Stimulated activated CD4-positive, alpha-beta T cell treated with anti-CD3 and anti-CD28 coated beads, Interleukin-12 subunit alpha, Interleukin-12 subunit beta, amount 100 ng/mL, for 48 hours (primary cell): ENCODE data around the gene PREPL.
"Not testable (repeated sequence)": the region's sequence is repeated elsewhere in the genome, so short reads cannot be mapped to it uniquely, and the experiment has no call there.

Experiments used
- DNase-seq, 3 donors: peaks; one replicate each; pipeline ENCODE4 v3.0.0-alpha.2; 2020; ENCODE audit warnings: low read depth in 2 of 3, low spot score in 1 of 3

Gene PREPL

DNA sequence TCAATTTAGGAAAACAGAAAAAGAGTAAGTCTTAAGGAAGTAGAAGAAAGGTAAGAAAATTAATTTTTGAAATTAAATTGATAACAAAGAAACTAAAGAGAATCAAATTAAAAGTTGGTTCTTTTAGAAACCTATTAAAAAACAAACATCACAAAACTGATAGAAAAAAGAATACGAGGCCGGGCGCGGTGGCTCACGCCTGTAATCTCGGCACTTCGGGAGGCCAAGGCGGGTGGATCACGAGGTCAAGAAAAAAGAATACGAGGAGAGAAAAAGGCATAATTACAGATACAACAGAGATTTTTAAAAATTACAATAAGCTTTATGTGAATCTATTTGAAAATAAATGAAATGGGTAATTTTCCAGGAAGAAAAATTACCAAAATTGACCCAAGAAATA lies 11.8 kb downstream of the PREPL start:
- DNase-seq, result no peak

DNA sequence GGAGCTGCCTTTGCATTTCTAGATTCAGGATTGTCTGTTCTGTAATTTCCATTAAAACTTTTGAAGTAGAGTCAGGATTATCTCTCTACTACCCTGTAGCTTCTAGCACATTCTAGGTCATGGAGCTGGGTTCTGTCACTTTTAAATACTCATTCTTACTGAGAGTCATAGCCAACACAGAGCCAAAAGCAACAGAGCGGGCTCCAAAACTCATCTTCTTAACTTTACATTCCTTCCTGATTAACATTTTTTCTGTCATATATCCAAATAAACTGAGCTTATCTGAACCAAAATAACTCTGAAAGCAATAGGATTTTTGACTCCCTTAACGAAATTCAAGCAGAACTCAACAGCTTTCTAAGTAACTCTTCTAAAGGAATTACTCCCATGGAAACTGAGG lies 12.9 kb downstream of the PREPL start:
- no peak for DNase-seq

DNA sequence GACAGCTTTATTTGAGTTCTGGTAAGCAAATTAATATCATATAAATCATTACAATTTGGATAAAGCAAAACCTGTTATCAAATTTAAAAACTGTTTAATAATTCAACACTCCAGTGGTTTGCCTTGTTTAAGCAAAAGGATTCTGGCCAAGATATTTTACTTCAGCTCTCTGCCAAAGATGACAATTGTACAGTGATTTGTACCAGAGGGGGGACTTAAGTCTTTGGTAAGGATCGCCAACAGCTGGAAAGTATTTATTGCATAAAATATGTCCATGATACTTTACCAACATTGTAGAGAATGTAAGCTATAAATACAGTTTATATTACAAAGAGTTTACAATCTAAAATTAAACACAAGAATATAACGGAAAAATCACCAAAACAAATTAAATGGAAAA lies 13.8 kb downstream of the PREPL start:
- DNase-seq, result no peak

DNA sequence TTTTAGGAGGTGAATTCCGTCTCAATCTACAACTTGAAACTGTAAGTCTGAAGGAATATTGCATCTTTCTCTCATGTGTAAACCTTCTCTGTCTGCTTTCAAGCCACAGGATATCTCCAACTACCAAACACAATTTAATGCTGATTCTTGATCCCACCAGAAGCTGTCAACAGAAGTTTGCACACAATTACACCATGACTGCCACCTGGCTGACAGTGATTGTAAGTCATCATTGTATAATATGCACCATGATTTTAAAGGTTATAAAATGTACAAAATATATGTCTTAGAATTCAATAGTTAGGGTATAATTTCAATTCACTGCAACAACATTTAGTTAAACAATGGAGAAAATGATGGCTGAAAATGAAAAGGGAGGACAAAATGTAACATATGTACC lies 18.4 kb downstream of the PREPL start:
- DNase-seq, result no peak

DNA sequence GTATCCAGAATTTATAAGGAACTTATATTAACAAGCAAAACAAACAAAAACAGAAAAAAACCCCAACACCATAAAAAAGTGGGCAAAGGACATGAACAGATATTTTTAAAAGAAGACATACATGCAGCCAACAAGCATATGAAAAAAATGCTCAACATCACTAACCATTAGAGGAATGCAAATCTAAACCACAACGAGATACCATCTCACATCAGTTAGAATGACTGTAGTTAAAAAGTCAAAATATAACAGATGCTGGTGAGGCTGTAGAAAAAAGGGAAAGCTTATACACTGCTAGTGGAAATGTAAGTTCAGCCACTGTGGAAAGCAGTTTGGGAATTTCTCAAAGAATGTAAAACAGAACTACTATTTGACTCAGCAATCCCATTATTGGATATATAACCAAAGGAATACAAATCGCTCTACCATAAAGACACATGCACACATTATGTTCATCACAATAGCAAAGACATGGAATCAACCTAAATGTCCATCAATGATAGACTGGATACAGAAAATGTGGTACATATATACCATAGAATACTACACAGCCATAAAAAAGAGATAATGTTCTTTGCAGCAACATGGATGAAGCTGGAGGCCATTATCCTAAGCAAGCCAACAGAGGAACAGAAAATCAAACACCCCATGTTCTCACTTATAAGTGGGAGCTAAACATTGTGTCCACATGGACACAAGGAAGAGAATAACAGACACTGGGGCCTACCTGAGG lies 25.3 kb downstream of the PREPL start:
- DNase-seq, result no peak

DNA sequence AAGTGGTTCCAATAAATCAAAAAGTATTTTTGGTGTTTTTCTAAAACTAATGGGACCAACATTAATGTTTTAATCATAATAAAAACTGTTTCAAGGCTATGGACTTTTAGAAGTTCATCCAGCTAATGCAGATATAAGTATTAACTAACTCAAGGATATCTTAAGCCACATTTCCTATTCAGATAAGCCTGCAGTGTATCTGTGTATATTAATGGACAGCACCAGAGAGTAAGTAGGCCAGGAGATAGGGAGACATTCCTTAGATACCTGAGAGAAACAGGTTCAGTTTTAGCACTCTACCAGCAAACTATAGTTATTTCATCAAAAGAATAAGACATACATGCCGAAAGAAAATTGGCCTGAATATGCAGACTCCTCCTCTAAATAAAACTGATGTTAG lies 27.3 kb downstream of the PREPL start:
- no peak for DNase-seq

DNA sequence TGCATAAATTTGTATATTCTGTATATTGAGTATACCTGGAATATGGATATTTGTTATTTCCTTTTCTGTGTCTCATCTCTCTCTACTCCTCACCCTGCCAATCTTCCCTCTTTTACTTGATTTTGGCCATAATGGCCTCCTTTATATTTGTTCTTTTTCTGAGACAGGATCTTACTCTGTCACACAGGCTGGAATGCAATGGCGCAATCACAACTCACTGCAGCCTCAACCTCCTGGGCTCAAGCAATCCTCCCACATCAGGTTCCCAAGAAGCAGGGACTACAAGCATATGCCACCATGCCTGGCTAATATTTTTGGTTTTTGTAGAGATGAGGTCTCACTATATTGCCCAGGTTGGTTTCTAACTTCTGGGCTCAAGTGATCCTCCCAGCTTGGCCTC lies 30.5 kb downstream of the PREPL start:
- no peak for DNase-seq

DNA sequence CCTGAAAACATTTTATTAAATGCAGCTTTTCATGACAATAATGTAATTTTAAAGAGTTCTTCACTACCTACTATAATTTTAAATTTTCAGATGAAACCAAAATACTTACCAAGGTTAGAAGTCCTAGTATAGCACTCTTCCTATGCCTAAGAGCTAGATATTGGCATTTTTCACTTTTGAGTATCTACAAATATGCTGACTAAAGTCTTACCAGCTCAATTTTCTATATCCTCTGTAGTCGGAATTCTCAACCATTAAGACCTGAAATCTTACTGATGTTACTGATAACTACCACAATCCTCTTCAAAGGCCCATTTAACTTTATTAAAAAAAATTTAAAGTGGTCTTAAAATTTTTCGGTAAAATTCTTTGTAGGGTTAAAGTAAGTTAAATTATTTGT lies 32.0 kb downstream of the PREPL start:
- no peak for DNase-seq

DNA sequence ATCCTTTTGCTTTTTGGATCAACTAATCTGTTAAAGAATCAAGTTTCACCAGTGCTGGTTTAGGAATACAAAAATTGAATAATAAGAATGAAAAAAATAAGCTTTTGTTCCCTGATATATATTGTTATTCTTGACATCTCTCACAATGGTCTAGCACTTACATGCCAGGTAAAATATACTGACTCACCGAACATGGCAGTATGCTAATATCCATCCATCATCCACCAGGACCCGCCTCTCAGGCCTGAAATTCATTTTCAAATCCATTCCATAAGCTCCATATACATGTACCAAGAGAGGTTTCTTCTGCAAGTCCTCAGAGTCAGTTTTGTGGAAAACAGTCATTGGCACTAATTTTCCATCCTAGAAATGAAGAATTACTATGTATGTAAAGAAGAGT lies 32.5 kb downstream of the PREPL start:
- no peak for DNase-seq

DNA sequence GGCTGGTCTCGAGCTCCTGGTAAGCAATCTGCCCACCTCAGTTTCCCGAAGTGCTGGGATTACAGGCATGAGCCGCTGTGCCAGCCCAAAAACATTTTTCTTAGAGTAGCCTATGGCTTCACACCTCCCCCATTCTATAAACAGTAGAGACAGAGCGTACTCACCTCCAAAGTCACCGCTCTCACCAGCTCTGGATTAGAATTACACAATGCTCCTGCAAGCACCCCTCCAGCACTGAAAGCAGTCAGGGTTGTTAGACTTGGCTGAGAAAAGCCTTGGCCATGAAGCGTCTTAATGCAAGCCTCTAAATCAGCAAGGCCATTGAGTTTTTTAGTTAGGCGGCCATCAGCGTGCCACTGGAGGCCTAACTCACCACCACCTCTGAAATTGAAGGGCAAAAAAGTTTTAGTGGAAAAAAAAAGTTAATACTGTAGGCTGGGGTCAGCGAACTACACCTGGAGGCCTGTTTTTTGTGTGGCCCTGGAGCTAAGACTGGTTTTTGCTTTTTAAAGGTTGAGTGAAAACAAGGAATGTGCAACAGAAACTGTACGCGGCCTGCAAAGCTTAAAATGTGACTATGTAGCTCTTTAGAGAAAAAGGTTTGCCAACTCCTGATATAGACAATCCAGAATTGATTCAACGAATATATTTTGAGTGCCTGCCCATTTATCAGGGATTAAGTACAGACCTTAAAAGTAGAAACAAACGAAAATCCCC lies 34.6 kb downstream of the PREPL start:
- DNase-seq, result no peak

DNA sequence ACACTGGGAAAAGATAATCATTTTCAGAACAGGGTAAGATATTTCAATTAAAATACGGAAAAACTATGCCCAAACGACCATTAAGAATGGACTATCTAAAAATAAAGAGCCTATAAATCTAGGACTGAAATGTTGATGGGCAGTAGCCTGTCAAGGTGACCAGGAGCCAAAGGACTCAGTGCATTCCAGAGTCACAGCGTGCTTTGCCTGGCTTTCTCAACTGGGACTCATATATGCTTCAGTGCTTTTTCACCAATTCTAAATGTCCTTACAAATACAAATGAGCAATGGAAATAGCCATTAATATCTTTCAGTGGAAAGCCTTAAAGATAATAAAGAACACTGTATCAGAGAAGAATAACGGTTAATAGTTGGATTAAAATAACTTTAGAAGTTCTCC lies 35.4 kb downstream of the PREPL start:
- no peak for DNase-seq

DNA sequence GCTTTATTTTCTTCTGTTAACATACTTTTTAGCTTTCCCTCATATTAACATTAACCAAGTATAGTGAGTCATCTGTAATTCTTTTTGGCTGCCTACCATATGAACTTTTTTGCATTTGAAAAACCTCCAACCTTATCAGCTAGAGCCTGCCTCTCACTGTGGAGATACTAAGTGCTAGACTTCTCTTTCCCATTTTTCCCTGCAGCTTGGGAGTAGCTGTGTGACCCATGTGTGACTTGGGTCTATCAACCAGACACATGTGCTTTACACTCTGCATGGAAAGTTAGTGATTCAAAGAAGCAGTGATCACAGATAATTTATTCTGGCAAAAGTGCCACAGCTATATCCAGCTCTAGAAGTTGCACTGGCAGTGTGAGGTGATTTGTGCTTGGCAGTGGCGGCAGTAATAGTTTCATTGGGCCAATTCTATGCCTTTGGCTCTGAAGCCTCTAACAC lies 36.3 kb downstream of the PREPL start:
- no peak for DNase-seq

DNA sequence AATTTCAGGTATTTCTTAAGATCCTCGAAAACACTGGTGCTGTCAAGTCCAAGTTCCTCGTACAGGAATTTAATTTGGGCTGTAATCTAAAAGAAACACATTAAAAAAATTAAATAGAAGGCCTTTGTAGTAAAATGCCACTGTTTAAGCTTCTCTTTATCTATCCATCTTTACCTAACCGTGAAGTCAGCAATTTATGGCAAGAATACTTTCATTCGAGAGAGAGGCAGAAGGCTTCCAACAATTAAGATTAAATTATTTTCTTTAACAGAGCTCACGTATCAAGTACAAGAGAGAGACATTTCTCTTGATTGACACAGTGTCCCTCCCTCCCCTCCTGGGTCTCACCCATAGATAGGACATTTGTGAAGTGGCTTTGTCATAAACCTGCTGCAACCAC lies 39.9 kb downstream of the PREPL start:
- no peak for DNase-seq

DNA sequence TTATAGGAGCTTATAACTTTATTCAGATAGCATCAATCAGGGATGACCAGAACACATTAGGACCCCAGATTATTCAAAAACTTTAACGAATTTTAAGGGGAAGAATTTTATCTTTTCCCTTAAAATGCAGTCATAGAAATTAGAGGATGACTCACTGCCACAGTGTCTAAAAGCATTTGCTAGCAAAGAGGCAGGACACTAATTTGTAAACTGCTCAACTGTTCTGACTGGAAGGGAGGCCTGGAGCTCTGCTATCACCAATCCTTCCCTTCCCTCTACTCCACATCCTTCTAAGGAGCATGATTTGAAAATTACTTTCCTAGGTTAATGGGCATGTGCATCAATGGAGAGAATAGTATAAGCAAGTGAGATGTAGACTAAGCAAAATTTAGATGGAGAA lies 40.5 kb downstream of the PREPL start:
- DNase-seq, result no peak

DNA sequence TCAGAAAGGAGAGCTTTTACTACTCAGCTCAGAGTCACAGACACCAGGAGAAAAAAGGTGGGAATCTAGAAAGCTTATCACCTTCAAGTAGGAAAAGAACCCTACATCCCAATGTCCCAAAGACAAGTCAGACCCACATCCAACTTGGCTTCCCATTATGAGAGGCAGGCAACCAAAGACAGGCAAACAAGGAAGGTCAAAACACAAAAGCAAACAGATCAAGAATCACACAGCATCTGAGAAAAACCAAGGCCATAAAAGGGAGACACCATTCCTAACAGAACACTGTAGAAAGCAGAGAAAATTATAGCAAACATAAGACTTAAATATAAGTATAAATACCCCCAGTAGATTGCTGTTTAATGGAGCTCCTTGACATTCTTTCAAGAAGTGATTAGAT lies 45.3 kb downstream of the PREPL start:
- no peak for DNase-seq

DNA sequence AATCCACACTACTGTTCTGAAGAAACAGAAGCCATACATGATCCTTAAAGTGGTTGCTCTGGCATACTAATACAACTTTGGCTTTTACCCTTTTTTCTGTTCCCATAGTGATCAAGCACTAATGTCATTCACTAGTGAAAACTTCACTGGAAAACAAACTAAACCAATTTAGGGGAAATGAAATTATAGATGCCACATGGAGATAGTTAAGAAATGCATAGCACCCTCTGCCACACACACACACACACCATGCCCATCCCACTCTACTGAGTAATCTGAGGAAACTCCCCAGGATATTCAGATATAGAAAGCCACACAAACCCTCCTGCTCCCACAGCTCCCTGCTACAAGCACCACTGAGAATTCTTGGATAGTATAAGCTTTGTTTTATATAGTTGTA lies 46.9 kb downstream of the PREPL start:
- no peak for DNase-seq

DNA sequence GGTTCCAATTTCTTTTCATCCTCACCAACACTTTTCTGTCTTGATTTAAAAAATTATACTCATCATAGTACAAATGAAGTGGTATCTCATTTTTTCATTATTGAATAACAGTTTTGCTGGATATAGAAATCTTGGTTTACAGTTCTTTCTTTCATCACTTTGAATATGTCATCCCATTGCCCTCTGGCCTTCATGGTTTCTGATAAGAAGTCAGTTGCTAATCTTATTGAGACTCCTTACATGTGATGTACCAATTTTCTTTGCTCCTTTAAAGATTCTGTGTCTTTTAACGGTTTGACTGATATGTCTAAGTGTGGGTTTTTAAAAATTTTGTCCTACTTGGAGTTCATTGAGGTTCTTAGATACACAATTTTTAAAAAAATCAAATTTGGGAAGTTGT lies 51.0 kb downstream of the PREPL start:
- no peak for DNase-seq

DNA sequence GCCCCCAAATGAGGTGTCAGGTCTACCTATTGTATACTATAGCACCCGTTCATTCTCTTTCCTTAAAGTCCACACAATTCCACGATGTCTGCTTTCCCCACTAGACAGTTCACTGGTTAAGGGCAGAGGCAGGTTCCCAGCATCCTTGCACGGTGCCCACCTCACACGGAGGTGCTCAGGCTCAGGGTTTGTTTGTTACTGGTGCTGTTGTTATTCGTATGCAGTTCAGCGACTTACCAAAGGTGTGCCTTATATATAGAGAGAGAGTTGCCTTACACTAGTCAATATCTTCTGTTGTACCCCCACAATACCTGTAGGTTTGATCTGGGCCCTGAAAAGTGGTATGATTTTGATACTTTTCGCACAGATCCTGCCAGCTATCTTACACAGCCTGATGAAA lies 55.4 kb downstream of the PREPL start:
- DNase-seq, result no peak

DNA sequence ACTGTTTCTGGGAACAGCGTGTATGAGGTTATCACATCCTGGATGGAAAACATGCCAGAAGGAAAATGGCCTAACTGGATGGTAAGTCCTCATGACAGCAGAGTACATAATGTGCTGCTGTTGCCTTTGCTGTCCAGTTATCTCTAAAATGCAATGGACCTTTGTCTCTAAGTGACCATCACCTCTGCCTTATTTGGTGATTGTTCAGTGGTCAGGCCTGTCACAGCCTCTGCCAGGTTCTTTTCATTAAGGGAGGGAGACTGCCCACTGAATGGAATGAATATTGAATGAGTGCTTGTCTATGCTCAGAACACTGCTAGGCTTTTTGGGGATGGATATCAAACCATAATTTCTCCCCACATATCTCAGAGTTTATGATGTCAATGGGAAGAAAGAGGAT lies 57.0 kb downstream of the PREPL start:
- no peak for DNase-seq

DNA sequence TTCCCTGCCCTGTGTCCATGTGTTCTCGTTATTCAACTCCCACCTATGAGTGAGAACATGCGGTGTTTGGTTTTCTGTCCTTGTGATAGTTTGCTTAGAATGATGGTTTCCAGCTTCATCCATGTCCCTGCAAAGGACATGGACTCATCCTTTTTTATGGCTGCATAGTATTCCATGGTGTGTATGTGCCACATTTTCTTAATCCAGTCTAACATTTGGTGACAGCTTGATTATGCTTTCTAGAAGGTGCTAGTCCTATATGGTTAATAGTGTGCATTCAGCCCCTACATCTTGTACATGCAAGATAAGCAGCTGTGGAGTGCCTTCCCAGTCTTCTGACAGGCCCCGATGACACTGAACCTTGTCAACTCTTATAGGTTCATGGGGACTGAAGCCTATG lies 57.5 kb downstream of the PREPL start:
- DNase-seq, result not testable (repeated sequence)

DNA sequence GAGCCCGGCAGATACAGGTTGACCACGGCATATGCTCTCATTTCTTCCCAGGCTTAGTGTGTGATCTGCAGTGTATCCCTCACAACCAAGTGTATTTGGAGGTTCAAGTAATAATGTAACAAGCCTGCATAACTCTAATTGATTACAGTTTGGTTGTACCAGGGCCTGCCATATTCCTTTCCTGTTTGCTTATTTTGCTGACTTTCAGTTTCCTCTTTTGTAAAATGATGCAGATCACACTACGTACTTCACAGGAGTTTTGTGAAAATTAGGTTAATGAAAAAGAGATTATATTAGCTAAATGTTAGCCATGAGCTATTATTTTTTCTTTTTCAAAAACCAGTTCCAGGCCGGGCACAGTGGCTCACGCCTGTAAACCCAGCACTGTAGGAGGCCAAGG lies 60.2 kb downstream of the PREPL start:
- no peak for DNase-seq

DNA sequence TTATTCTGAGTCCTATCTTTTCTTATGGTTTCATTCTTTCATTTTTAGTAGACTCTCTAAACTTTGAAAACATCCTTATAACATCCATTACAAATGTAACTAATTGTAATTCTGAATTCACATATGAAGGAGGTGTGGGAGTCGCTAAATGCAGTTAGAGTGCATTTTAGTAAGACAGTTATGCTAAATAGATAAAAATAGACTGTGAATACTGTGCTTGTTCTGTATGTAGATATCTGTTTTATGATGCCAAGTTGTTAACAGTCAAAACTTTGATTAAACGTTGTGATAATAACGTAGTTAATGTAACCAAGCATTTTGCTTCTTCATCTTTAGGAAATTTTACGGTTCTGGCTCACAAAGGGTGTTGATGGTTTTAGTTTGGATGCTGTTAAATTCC lies 61.7 kb downstream of the PREPL start:
- no peak for DNase-seq

DNA sequence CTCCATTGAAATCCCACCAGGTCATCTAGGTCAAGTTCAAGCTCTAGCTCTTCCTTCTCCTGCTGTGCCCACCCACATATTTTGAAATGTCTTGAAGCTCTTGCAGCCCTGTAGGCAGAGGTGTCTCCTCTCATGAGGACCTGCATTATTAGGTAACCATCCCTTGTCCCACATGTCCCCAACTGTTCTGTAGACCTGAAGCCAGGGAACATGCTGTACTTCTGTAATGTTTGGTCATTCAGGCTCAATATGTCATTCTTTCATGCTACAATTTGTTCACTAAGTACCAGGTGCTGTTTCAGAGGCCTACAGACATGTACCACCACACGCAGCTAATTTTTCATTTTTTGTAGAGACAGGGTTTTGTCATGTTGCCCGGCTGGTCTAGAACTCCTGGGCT lies 63.9 kb downstream of the PREPL start:
- DNase-seq, result no peak
